GM12801 (cell line): ENCODE data around the gene SPECC1.

Source experiments
- CTCF ChIP-seq: IDR thresholded peaks from one replicate; pipeline ENCODE4 v1.5.1; 2011; ENCODE audit warnings: control low read depth; ENCODE audit not compliant: insufficient read length; ENCODE audit errors: extremely low read depth

The SPECC1 gene

GRCh38 chr17:20145567-20145966 lies 136.4 kb downstream of the SPECC1 start:
- no peak for TF ChIP-seq CTCF

GRCh38 chr17:20149251-20149650 lies 140.1 kb downstream of the SPECC1 start:
- no peak for TF ChIP-seq CTCF

GRCh38 chr17:20151174-20151573 lies 142.0 kb downstream of the SPECC1 start:
- TF ChIP-seq CTCF: no peak

DNA sequence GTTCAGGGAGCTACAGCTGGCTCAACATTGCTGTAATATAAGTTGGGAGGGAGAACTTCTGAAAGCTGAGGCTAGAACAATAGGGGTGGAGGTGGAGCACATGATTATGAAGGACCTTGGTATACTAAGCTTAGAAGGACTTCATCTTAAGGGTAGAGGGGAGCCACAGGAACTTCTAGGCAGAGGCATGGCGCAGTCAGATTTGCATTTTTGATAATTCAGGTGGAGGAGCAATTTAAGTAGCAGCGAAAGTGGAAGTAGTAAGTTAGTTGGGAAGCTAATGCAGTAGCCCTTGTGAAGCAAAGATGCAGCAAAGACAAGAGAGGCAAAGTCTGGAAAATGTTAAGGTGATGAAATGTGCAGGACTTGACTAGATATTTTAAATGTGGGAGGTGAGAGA lies 144.1 kb downstream of the SPECC1 start:
- no peak for TF ChIP-seq CTCF

DNA sequence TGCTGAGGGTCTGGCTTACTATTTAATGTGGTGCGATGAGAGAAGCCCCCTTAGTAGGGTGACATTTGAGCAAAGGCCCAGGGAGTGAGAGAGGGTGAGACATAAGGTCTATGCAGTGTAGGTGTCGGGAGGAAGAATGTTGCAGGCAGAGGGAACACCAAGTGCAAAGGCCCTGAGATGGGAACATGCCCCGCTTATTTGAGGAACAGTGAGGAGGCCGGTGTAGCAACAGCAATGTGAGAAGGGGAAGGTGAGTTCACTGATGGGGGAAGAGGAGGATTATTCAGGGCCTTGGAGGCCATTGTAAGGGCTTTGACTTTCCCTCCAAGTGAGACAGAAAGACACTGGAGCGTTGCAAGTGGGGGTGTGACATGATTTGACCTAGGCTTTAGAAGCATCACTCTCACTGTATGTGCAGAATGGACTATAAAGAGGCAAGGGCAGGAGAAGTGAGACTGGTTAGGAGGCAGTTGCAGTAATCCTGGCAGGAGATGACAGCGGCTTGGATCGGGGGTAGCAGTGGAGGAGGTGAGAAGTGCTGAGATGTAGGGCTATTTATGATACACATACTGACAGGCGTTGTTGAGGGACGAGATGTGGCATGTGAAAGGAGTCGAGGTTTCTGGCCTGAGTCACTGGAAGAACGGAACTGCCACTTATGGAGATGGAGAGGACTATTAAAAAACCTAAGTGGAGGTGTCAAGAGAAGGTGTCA lies 145.3 kb downstream of the SPECC1 start:
- TF ChIP-seq CTCF: no peak

- TF ChIP-seq CTCF: no peak
Observed at GRCh38 chr17:20155258-20156195, 146.4 kb downstream of the SPECC1 start.

GRCh38 chr17:20156196-20157000 lies 147.2 kb downstream of the SPECC1 start:
- TF ChIP-seq CTCF: no peak
